ENCODE measurements around the gene NUBPL.

- TF ChIP-seq CTCF (IDR thresholded peaks at IDR 0.05 in 8 of 11, conservative IDR thresholded peaks at IDR 0.05 in 3 of 11), result no peak
- no peak for TF ChIP-seq POLR2A (IDR thresholded peaks at IDR 0.05)
- no peak for TF ChIP-seq POLR2AphosphoS5 (IDR thresholded peaks at IDR 0.05)
These were observed 326.9 kb downstream of the NUBPL start for GRCh38 chr14:31887929-31888580.
